ENCODE measurements around the gene NCAPD2.
A peak's percentile ranks its signal among the peaks of the same experiment; 100 is the strongest.

Gene NCAPD2

GRCh38 chr12:6532927-6533652, 39.2 kb downstream of the NCAPD2 start:
- Histone ChIP-seq H3K4me3 (ENCODE audit: control insufficient read depth in 1 of 7, extremely low read depth in 1 of 7, insufficient read depth in 4 of 7, low read depth in 2 of 7, low read length in 6 of 7) (peak overlapping the region; percentile 83 to 96 (median 89)), H3K36me3 (ENCODE audit: control insufficient read depth in 4 of 4, insufficient read depth in 4 of 4, low read length in 3 of 4) (peaks cover 13 to 60% (median 42%) of the 10 kb centered on the region in 4 experiments)
- POLR2A ChIA-PET, result interaction anchor here (1.2 to 2.2 kb wide), 3 partner anchors 40 to 81 kb away, joined by 3 to 6 read pairs (median 5); partner anchors contain the start of genes MRPL51, TAPBPL and VAMP1

GRCh38 chr12:6533653-6533922, 39.7 kb downstream of the NCAPD2 start:
- peaks cover 17 to 60% (median 45%) of the 10 kb centered on the region in 4 experiments for H3K36me3 ChIP-seq (ENCODE audit: control insufficient read depth in 4 of 4, insufficient read depth in 4 of 4, low read length in 3 of 4)
- H3K9me3 ChIP-seq (ENCODE audit: control extremely low read depth in 1 of 5, control insufficient read depth in 4 of 5, insufficient read depth in 2 of 5, low read depth in 1 of 5, low read length in 4 of 5), result no peaks in the 10 kb centered on the region
- no peaks in the 10 kb centered on the region for H3K27me3 ChIP-seq (replicated peaks in 2 of 5; ENCODE audit: control insufficient read depth in 4 of 5, insufficient read depth in 5 of 5, low read length in 4 of 5)
- ChIA-PET CTCF (interaction anchor here (7.5 to 9.0 kb wide), 2 partner anchors 17 to 109 kb away, joined by 53 to 122 read pairs; partner anchors contain the start of gene IFFO1), POLR2A (interaction anchor here (0.6 to 1.7 kb wide), 5 partner anchors 10 to 207 kb away, joined by 3 to 13 read pairs (median 4); partner anchors contain the start of gene MRPL51)
- peak overlapping the region; percentile 83 to 96 (median 89) for H3K4me3 ChIP-seq (ENCODE audit: control insufficient read depth in 1 of 7, extremely low read depth in 1 of 7, insufficient read depth in 4 of 7, low read depth in 2 of 7, low read length in 6 of 7)
- peaks cover 5 to 54% (median 52%) of the 10 kb centered on the region in 4 experiments for H3K4me1 ChIP-seq (ENCODE audit: control extremely low read depth in 1 of 4, control insufficient read depth in 4 of 4, insufficient read depth in 4 of 4, low read length in 3 of 4)
- peak overlapping the region; percentile 89 to 94 for H3K27ac ChIP-seq (ENCODE audit: insufficient read depth in 1 of 2, low read depth in 1 of 2, low read length in 2 of 2, poor library complexity in 1 of 2, severe bottlenecking in 2 of 2)
- no peak for DNase-seq
- 0% methylated on average over 3 of the region's 9 CpGs for WGBS (ENCODE audit: insufficient coverage)

More at GRCh38 chr12:6532927-6533652, 39.2 kb downstream of the NCAPD2 start:
- H3K27me3 ChIP-seq (replicated peaks in 2 of 5; ENCODE audit: control insufficient read depth in 4 of 5, insufficient read depth in 5 of 5, low read length in 4 of 5), result no peaks in the 10 kb centered on the region
- H3K4me1 ChIP-seq (ENCODE audit: control extremely low read depth in 1 of 4, control insufficient read depth in 4 of 4, insufficient read depth in 4 of 4, low read length in 3 of 4), result peaks cover 5 to 54% (median 52%) of the 10 kb centered on the region in 4 experiments
- no peaks in the 10 kb centered on the region for H3K9me3 ChIP-seq (ENCODE audit: control extremely low read depth in 1 of 5, control insufficient read depth in 4 of 5, insufficient read depth in 2 of 5, low read depth in 1 of 5, low read length in 4 of 5)
- WGBS (ENCODE audit: insufficient coverage), result 1% methylated on average over 14 of the region's 14 CpGs
- DNase-seq, result peak in 2 of 3 donors; percentile 21 to 46
- H3K27ac ChIP-seq (ENCODE audit: insufficient read depth in 1 of 2, low read depth in 1 of 2, low read length in 2 of 2, poor library complexity in 1 of 2, severe bottlenecking in 2 of 2), result peak overlapping the region; percentile 89 to 94
- CTCF ChIA-PET, result interaction anchor here (0.8 to 1.9 kb wide), 9 partner anchors 16 to 111 kb away, joined by 3 to 5 read pairs (median 4); no protein-coding TSS in a partner anchor

GRCh38 chr12:6533923-6534694, 40.2 kb downstream of the NCAPD2 start, which contains the start of gene GAPDH:
GAPDH (plus strand) TSS chr12:6534517; CDS start chr12:6534833, 316 bp downstream.
- H3K36me3 ChIP-seq (ENCODE audit: control insufficient read depth in 4 of 4, insufficient read depth in 4 of 4, low read length in 3 of 4), result peaks cover 17 to 60% (median 43%) of the 10 kb centered on the region in 4 experiments
- H3K27ac ChIP-seq (ENCODE audit: insufficient read depth in 1 of 2, low read depth in 1 of 2, low read length in 2 of 2, poor library complexity in 1 of 2, severe bottlenecking in 2 of 2), result peak within 1 kb of the TSS; percentile 89 to 94
- DNase-seq, result peak; percentile 93 to 97 (median 95)
- ChIA-PET POLR2A (interaction anchor here (0.6 to 1.7 kb wide), 6 partner anchors 9 to 208 kb away, joined by 3 to 13 read pairs (median 4); partner anchors contain the start of gene MRPL51), CTCF (interaction anchor here (1.8 to 9.0 kb wide), 4 partner anchors 16 to 109 kb away, joined by 6 to 122 read pairs (median 30); partner anchors contain the start of gene IFFO1)
- H3K4me3 ChIP-seq (ENCODE audit: control insufficient read depth in 1 of 7, extremely low read depth in 1 of 7, insufficient read depth in 4 of 7, low read depth in 2 of 7, low read length in 6 of 7), result peak within 1 kb of the TSS; percentile 83 to 96 (median 89)
- H3K4me1 ChIP-seq (ENCODE audit: control extremely low read depth in 1 of 4, control insufficient read depth in 4 of 4, insufficient read depth in 4 of 4, low read length in 3 of 4), result peaks cover 5 to 54% (median 52%) of the 10 kb centered on the region in 4 experiments
- no peaks in the 10 kb centered on the region for H3K27me3 ChIP-seq (replicated peaks in 2 of 5; ENCODE audit: control insufficient read depth in 4 of 5, insufficient read depth in 5 of 5, low read length in 4 of 5)
- no peaks in the 10 kb centered on the region for H3K9me3 ChIP-seq (ENCODE audit: control extremely low read depth in 1 of 5, control insufficient read depth in 4 of 5, insufficient read depth in 2 of 5, low read depth in 1 of 5, low read length in 4 of 5)
- WGBS (ENCODE audit: insufficient coverage), result 0% methylated on average over 53 of the region's 62 CpGs

DNA sequence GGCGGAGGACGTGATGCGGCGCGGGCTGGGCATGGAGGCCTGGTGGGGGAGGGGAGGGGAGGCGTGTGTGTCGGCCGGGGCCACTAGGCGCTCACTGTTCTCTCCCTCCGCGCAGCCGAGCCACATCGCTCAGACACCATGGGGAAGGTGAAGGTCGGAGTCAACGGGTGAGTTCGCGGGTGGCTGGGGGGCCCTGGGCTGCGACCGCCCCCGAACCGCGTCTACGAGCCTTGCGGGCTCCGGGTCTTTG, 40.7 kb downstream of the NCAPD2 start:
- H3K4me3 ChIP-seq (ENCODE audit: control insufficient read depth in 1 of 7, extremely low read depth in 1 of 7, insufficient read depth in 4 of 7, low read depth in 2 of 7, low read length in 6 of 7), result peak overlapping the region; percentile 83 to 96 (median 89)
- H3K36me3 ChIP-seq (ENCODE audit: control insufficient read depth in 4 of 4, insufficient read depth in 4 of 4, low read length in 3 of 4), result peaks cover 17 to 59% (median 39%) of the 10 kb centered on the region in 4 experiments
- WGBS (ENCODE audit: insufficient coverage), result 0% methylated on average over 8 of the region's 25 CpGs
- ChIA-PET POLR2A (interaction anchor here (0.8 to 1.7 kb wide), 8 partner anchors 9 to 208 kb away, joined by 3 to 13 read pairs (median 4); partner anchors contain the start of genes MRPL51 and VAMP1), CTCF (interaction anchor here (0.8 to 9.0 kb wide), 6 partner anchors 16 to 110 kb away, joined by 3 to 122 read pairs (median 8); partner anchors contain the start of genes IFFO1 and MRPL51)
- no peaks in the 10 kb centered on the region for H3K27me3 ChIP-seq (replicated peaks in 2 of 5; ENCODE audit: control insufficient read depth in 4 of 5, insufficient read depth in 5 of 5, low read length in 4 of 5)
- peak in 1 of 3 donors; percentile 85 for DNase-seq
- no peaks in the 10 kb centered on the region for H3K9me3 ChIP-seq (ENCODE audit: control extremely low read depth in 1 of 5, control insufficient read depth in 4 of 5, insufficient read depth in 2 of 5, low read depth in 1 of 5, low read length in 4 of 5)
- peaks cover 5 to 54% (median 53%) of the 10 kb centered on the region in 4 experiments for H3K4me1 ChIP-seq (ENCODE audit: control extremely low read depth in 1 of 4, control insufficient read depth in 4 of 4, insufficient read depth in 4 of 4, low read length in 3 of 4)
- H3K27ac ChIP-seq (ENCODE audit: insufficient read depth in 1 of 2, low read depth in 1 of 2, low read length in 2 of 2, poor library complexity in 1 of 2, severe bottlenecking in 2 of 2), result peak overlapping the region; percentile 89 to 94

DNA sequence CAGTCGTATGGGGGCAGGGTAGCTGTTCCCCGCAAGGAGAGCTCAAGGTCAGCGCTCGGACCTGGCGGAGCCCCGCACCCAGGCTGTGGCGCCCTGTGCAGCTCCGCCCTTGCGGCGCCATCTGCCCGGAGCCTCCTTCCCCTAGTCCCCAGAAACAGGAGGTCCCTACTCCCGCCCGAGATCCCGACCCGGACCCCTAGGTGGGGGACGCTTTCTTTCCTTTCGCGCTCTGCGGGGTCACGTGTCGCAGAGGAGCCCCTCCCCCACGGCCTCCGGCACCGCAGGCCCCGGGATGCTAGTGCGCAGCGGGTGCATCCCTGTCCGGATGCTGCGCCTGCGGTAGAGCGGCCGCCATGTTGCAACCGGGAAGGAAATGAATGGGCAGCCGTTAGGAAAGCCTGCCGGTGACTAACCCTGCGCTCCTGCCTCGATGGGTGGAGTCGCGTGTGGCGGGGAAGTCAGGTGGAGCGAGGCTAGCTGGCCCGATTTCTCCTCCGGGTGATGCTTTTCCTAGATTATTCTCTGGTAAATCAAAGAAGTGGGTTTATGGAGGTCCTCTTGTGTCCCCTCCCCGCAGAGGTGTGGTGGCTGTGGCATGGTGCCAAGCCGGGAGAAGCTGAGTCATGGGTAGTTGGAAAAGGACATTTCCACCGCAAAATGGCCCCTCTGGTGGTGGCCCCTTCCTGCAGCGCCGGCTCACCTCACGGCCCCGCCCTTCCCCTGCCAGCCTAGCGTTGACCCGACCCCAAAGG, 41.2 kb downstream of the NCAPD2 start:
- ChIA-PET CTCF (interaction anchor here (0.8 to 9.0 kb wide), 13 partner anchors 12 to 200 kb away, joined by 3 to 122 read pairs (median 4); partner anchors contain the start of genes IFFO1, MRPL51 and NOP2), POLR2A (interaction anchor here (0.8 to 1.7 kb wide), 8 partner anchors 8 to 209 kb away, joined by 3 to 13 read pairs (median 4); partner anchors contain the start of genes MRPL51 and VAMP1)
- WGBS (ENCODE audit: insufficient coverage), result under 1% methylated on average over 43 of the region's 52 CpGs
- no peaks in the 10 kb centered on the region for H3K27me3 ChIP-seq (replicated peaks in 2 of 5; ENCODE audit: control insufficient read depth in 4 of 5, insufficient read depth in 5 of 5, low read length in 4 of 5)
- H3K27ac ChIP-seq (ENCODE audit: insufficient read depth in 1 of 2, low read depth in 1 of 2, low read length in 2 of 2, poor library complexity in 1 of 2, severe bottlenecking in 2 of 2), result peak overlapping the region; percentile 89 to 94
- peaks cover 16 to 59% (median 36%) of the 10 kb centered on the region in 4 experiments for H3K36me3 ChIP-seq (ENCODE audit: control insufficient read depth in 4 of 4, insufficient read depth in 4 of 4, low read length in 3 of 4)
- peaks cover 5 to 59% (median 58%) of the 10 kb centered on the region in 4 experiments for H3K4me1 ChIP-seq (ENCODE audit: control extremely low read depth in 1 of 4, control insufficient read depth in 4 of 4, insufficient read depth in 4 of 4, low read length in 3 of 4)
- peak; percentile 90 to 96 (median 95) for DNase-seq
- H3K4me3 ChIP-seq (ENCODE audit: control insufficient read depth in 1 of 7, extremely low read depth in 1 of 7, insufficient read depth in 4 of 7, low read depth in 2 of 7, low read length in 6 of 7), result peak overlapping the region; percentile 83 to 96 (median 89)
- no peaks in the 10 kb centered on the region for H3K9me3 ChIP-seq (ENCODE audit: control extremely low read depth in 1 of 5, control insufficient read depth in 4 of 5, insufficient read depth in 2 of 5, low read depth in 1 of 5, low read length in 4 of 5)

GRCh38 chr12:6535697-6535946, 41.7 kb downstream of the NCAPD2 start:
- no peak for DNase-seq
- H3K4me1 ChIP-seq (ENCODE audit: control extremely low read depth in 1 of 4, control insufficient read depth in 4 of 4, insufficient read depth in 4 of 4, low read length in 3 of 4), result peaks cover 5 to 64% (median 63%) of the 10 kb centered on the region in 4 experiments
- H3K27me3 ChIP-seq (replicated peaks in 2 of 5; ENCODE audit: control insufficient read depth in 4 of 5, insufficient read depth in 5 of 5, low read length in 4 of 5), result no peaks in the 10 kb centered on the region
- peaks cover 12 to 56% (median 31%) of the 10 kb centered on the region in 4 experiments for H3K36me3 ChIP-seq (ENCODE audit: control insufficient read depth in 4 of 4, insufficient read depth in 4 of 4, low read length in 3 of 4)
- H3K9me3 ChIP-seq (ENCODE audit: control extremely low read depth in 1 of 5, control insufficient read depth in 4 of 5, insufficient read depth in 2 of 5, low read depth in 1 of 5, low read length in 4 of 5), result no peaks in the 10 kb centered on the region
- ChIA-PET CTCF (interaction anchor here (0.8 to 9.0 kb wide), 14 partner anchors 12 to 200 kb away, joined by 3 to 122 read pairs (median 4); partner anchors contain the start of genes IFFO1, MRPL51 and NOP2), POLR2A (interaction anchor here (1.6 kb wide), 1 partner anchor 65 kb away, joined by 10 read pairs; the partner anchor contains the start of gene VAMP1)
- peak overlapping the region; percentile 83 to 96 (median 89) for H3K4me3 ChIP-seq (ENCODE audit: control insufficient read depth in 1 of 7, extremely low read depth in 1 of 7, insufficient read depth in 4 of 7, low read depth in 2 of 7, low read length in 6 of 7)
- H3K27ac ChIP-seq (ENCODE audit: insufficient read depth in 1 of 2, low read depth in 1 of 2, low read length in 2 of 2, poor library complexity in 1 of 2, severe bottlenecking in 2 of 2), result peak overlapping the region; percentile 89 to 94
- WGBS (ENCODE audit: insufficient coverage), result 0% methylated on average over 5 of the region's 6 CpGs
